K562 (cell line): ENCODE results near the gene COL26A1. TPM values are rescaled to one million over a fixed set of nuclear protein-coding genes. Genes with fewer than 3 reads are reported as not detected.
A peak's percentile ranks its signal among the peaks of the same experiment; 100 is the strongest.

ENCODE experiments used
- ARHGAP35 ChIP-seq: fragments of 450-650 bp; IDR thresholded peaks from 2 replicates; pipeline ENCODE4 v1.6.1; 2018; ENCODE audit not compliant: partially characterized antibody
- ATF1 ChIP-seq, 2 experiments: fragments of 450-650 bp in 1 of 2; IDR thresholded peaks; 2 replicates each; pipeline ENCODE4 v1.6.1; 2016; ENCODE audit warnings: missing compliant biosample characterization in 1 of 2, missing genetic modification characterization in 1 of 2
- BCL6 ChIP-seq: fragments of 250-450 bp; sonication (Bioruptor Pico); IDR thresholded peaks from 2 replicates; pipeline ENCODE4 v1.4.0; 2020
- CREBBP ChIP-seq: IDR thresholded peaks from one replicate; pipeline ENCODE4 v1.6.1; 2012; ENCODE audit warnings: low read depth, mild to moderate bottlenecking, control low read depth, inconsistent platforms, low read length
- EP400 ChIP-seq: fragments of 450-650 bp; IDR thresholded peaks from 2 replicates; pipeline ENCODE4 v1.6.1; 2017; ENCODE audit warnings: antibody characterized with exemption, mild to moderate bottlenecking, moderate library complexity
- ETV5 ChIP-seq: sonication (generic); formaldehyde crosslinking; IDR thresholded peaks from 2 replicates; pipeline ENCODE4 v1.4.0; 2020; ENCODE audit warnings: low read depth, mild to moderate bottlenecking, missing genetic modification reagents
- FOXA3 ChIP-seq, 2 experiments: fragments of 450-650 bp in 1 of 2; sonication (generic) in 1 of 2; formaldehyde crosslinking; IDR thresholded peaks in 1 of 2; conservative IDR thresholded peaks in 1 of 2; 2 replicates each; pipeline versions ENCODE4 v1.4.0 to v1.8.0; 2020 to 2022; ENCODE audit warnings: mild to moderate bottlenecking in 2 of 2, missing genetic modification reagents in 1 of 2
- FOXK2 ChIP-seq, 2 experiments: fragments of 450-650 bp; IDR thresholded peaks in 1 of 2; conservative IDR thresholded peaks in 1 of 2; 2 replicates each; pipeline ENCODE4 v1.6.1; 2016; ENCODE audit warnings: low read depth in 2 of 2, mild to moderate bottlenecking in 1 of 2
- ILF3 ChIP-seq: fragments of 450-650 bp; IDR thresholded peaks from 2 replicates; pipeline ENCODE4 v1.6.1; 2018; ENCODE audit warnings: antibody characterized with exemption, mild to moderate bottlenecking, moderate library complexity, borderline replicate concordance
- NFRKB ChIP-seq: fragments of 450-650 bp; IDR thresholded peaks from 2 replicates; pipeline ENCODE4 v1.6.1; 2016; ENCODE audit warnings: low read depth
- POLR3G ChIP-seq: IDR thresholded peaks from 2 replicates; pipeline ENCODE4 v1.6.1; 2011; ENCODE audit not compliant: insufficient read length, insufficient replicate concordance; ENCODE audit errors: extremely low read depth
- ZNF212 ChIP-seq: fragments of 450-650 bp; formaldehyde crosslinking; IDR thresholded peaks from 2 replicates; pipeline ENCODE4 v1.4.0; 2020; ENCODE audit warnings: mild to moderate bottlenecking
- ZNF586 ChIP-seq: fragments of 450-650 bp; formaldehyde crosslinking; conservative IDR thresholded peaks from 2 replicates; pipeline ENCODE4 v1.4.0; 2020; ENCODE audit warnings: mild to moderate bottlenecking, moderate library complexity
- ZNF77 ChIP-seq: fragments of 250-450 bp; sonication (Bioruptor Pico); IDR thresholded peaks from 2 replicates; pipeline ENCODE4 v1.5.0; 2020
- polyA plus RNA-seq, 8 experiments: library from polyadenylated mRNA; depleted of rRNA in 4 of 8; stranded (reverse) in 5 of 8; unstranded in 3 of 8; fragments of >200 nt; fragmentation: Nextera tagmentation in 2 of 8; fragmentation: Illumina TruSeq in 1 of 8; extraction: Ambion mirVana in 2 of 8; extraction: Trizol in 1 of 8; gene quantifications; 2 replicates each; pipeline versions ENCODE4 v1.2.1 to v1.2.3, GENCODE V29; 2011 to 2014; ENCODE audit warnings: inconsistent platforms in 1 of 8, missing spikeins in 1 of 8
- total RNA-seq, 7 experiments: library from RNA; depleted of rRNA in 6 of 7; stranded (reverse); fragments of >200 nt in 6 of 7; fragmentation: Illumina TruSeq in 2 of 7; extraction: Trizol in 2 of 7; gene quantifications; 2 replicates each; pipeline versions ENCODE4 v1.2.1 to v1.2.3, GENCODE V29; 2011 to 2021; ENCODE audit warnings: low replicate concordance in 1 of 7
- TF ChIP-seq, protein P1 (sequence below): sonication (generic); formaldehyde crosslinking; IDR thresholded peaks from 2 replicates; pipeline ENCODE4 v1.8.1; 2022; ENCODE audit warnings: missing genetic modification reagents
- TF ChIP-seq, protein P2 (sequence below): sonication (generic); formaldehyde crosslinking; IDR thresholded peaks from 2 replicates; pipeline ENCODE4 v1.4.0; 2020; ENCODE audit warnings: mild to moderate bottlenecking, missing genetic modification reagents
- TF ChIP-seq, protein P3 (sequence below): fragments of 250-450 bp; sonication (Bioruptor Pico); IDR thresholded peaks from 2 replicates; pipeline ENCODE4 v1.8.0; 2021; ENCODE audit warnings: moderate library complexity, mild to moderate bottlenecking, inconsistent platforms
- TF ChIP-seq, protein P4 (sequence below): fragments of 450-650 bp; IDR thresholded peaks from 2 replicates; pipeline ENCODE4 v1.6.1; 2018; ENCODE audit not compliant: partially characterized antibody

Gene COL26A1
- total and polyA plus RNA-seq, 9 of the 15 experiments (the other 6 are each of a cell fraction or from before 2014, with no cell fraction given): 0.04 to 0.39 (median 0.07) TPM; not detected in 5

DNA sequence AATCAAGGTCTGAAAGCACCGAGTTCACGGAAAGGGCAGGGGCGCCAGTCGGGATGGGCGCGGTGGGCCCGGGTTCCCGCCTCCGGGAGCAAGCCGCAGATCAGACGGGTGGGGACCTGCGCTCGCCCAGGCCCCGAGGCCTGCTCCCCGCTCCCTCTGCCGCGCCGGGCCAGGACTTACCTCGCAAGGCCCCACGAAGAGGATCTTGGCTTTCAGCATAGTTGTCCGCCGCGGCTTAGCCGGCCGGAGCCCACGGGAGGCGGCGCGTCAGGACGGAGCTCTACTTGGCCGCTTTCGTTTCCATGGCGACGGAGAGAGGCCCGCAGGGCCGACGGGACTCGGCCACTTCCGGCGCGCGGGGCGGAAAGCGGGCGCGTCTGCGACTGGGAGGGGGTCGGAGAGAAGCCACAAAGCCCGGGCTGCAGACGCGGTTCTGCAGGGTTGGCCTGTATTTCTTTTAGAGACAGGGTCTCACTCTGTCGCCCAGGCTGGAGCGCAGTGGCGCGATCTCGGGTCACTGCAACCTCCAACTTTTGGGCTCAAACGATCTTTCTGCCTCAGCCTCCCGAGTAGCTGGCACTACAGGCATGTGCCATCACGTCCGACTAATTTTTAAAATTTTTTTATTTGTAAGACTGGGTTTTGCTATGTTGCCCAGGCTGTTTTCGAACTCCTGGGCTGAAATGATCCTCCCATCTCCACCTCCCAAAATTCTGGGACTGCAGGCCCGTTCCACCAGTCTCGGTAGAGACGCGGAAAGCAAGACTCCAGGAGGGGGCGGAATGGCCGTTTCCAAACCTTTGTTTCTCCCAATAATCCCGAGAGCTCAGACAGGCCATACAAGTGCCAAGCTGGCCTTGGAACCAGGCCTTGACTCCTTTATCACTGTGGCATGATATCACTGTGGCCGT is 40.9 kb upstream of the COL26A1 start, which contains the start of gene IFT22 (continued):
- TF ChIP-seq ARHGAP35 (no peak), NFRKB (0 out of 2 replicates have a peak, but pooled peaks have one; percentile 38), ZNF77 (no peak), ILF3 (no peak), FOXK2 (conservative IDR thresholded peaks at IDR 0.05 in 1 of 2, IDR thresholded peaks at IDR 0.05 in 1 of 2; ENCODE audit: low read depth in 2 of 2) (no peak), POLR3G (no peak), FOXA3 (CRISPR knock-in tag; conservative IDR thresholded peaks at IDR 0.05 in 1 of 2, IDR thresholded peaks at IDR 0.05 in 1 of 2) (no peak), ZNF586 (no peak), ETV5 (CRISPR knock-in tag) (peak; percentile 59; the same call in 1 of the 2 replicates), CREBBP (no peak), EP400 (peak; percentile 40; the same call in 1 of the 2 replicates), BCL6 (CRISPR knock-in tag) (no peak), ATF1 (CRISPR knock-in tag; IDR thresholded peaks at IDR 0.05) (no peak), ATF1 (tag; IDR thresholded peaks at IDR 0.05) (peak; percentile 50; the same call in 1 of the 2 replicates), ZNF212 (CRISPR knock-in tag) (no peak)
- TF ChIP-seq, protein P1, sequence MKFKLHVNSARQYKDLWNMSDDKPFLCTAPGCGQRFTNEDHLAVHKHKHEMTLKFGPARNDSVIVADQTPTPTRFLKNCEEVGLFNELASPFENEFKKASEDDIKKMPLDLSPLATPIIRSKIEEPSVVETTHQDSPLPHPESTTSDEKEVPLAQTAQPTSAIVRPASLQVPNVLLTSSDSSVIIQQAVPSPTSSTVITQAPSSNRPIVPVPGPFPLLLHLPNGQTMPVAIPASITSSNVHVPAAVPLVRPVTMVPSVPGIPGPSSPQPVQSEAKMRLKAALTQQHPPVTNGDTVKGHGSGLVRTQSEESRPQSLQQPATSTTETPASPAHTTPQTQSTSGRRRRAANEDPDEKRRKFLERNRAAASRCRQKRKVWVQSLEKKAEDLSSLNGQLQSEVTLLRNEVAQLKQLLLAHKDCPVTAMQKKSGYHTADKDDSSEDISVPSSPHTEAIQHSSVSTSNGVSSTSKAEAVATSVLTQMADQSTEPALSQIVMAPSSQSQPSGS (CRISPR knock-in tag): no peak
- TF ChIP-seq, protein P2, sequence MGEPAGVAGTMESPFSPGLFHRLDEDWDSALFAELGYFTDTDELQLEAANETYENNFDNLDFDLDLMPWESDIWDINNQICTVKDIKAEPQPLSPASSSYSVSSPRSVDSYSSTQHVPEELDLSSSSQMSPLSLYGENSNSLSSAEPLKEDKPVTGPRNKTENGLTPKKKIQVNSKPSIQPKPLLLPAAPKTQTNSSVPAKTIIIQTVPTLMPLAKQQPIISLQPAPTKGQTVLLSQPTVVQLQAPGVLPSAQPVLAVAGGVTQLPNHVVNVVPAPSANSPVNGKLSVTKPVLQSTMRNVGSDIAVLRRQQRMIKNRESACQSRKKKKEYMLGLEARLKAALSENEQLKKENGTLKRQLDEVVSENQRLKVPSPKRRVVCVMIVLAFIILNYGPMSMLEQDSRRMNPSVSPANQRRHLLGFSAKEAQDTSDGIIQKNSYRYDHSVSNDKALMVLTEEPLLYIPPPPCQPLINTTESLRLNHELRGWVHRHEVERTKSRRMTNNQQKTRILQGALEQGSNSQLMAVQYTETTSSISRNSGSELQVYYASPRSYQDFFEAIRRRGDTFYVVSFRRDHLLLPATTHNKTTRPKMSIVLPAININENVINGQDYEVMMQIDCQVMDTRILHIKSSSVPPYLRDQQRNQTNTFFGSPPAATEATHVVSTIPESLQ (CRISPR knock-in tag): no peak
- TF ChIP-seq, protein P3, sequence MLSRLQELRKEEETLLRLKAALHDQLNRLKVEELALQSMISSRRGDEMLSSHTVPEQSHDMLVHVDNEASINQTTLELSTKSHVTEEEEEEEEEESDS: no peak
- TF ChIP-seq, protein P4, sequence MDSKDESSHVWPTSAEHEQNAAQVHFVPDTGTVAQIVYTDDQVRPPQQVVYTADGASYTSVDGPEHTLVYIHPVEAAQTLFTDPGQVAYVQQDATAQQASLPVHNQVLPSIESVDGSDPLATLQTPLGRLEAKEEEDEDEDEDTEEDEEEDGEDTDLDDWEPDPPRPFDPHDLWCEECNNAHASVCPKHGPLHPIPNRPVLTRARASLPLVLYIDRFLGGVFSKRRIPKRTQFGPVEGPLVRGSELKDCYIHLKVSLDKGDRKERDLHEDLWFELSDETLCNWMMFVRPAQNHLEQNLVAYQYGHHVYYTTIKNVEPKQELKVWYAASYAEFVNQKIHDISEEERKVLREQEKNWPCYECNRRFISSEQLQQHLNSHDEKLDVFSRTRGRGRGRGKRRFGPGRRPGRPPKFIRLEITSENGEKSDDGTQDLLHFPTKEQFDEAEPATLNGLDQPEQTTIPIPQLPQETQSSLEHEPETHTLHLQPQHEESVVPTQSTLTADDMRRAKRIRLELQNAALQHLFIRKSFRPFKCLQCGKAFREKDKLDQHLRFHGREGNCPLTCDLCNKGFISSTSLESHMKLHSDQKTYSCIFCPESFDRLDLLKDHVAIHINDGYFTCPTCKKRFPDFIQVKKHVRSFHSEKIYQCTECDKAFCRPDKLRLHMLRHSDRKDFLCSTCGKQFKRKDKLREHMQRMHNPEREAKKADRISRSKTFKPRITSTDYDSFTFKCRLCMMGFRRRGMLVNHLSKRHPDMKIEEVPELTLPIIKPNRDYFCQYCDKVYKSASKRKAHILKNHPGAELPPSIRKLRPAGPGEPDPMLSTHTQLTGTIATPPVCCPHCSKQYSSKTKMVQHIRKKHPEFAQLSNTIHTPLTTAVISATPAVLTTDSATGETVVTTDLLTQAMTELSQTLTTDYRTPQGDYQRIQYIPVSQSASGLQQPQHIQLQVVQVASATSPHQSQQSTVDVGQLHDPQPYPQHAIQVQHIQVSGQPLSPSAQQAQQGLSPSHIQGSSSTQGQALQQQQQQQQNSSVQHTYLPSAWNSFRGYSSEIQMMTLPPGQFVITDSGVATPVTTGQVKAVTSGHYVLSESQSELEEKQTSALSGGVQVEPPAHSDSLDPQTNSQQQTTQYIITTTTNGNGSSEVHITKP: no peak
